Fibroblast of skin of left biceps (primary cell): ENCODE results near the gene CD247.

Experiments used
- DNase-seq, 2 experiments: peaks; one replicate each; pipeline ENCODE4 v3.0.0-alpha.2; 2013; ENCODE audit warnings: low read depth in 2 of 2

The CD247 gene

GRCh38 chr1:167542109-167543032 is 24.0 kb upstream of the CD247 start:
- DNase-seq = no peak

GRCh38 chr1:167541610-167542009 is 23.3 kb upstream of the CD247 start:
- no peak for DNase-seq

GRCh38 chr1:167541003-167541402 is 22.7 kb upstream of the CD247 start:
- DNase-seq = no peak

GRCh38 chr1:167538657-167539056 is 20.3 kb upstream of the CD247 start:
- DNase-seq = no peak

- no peak for DNase-seq
These were observed 15.5 kb upstream of the CD247 start for GRCh38 chr1:167533851-167534300.

- no peak for DNase-seq
These were observed 14.9 kb upstream of the CD247 start for GRCh38 chr1:167532964-167533824.

GRCh38 chr1:167532375-167532774 is 14.0 kb upstream of the CD247 start:
- no peak for DNase-seq

GRCh38 chr1:167529829-167530474 is 11.6 kb upstream of the CD247 start:
- no peak for DNase-seq

GRCh38 chr1:167528057-167528728 is 9.9 kb upstream of the CD247 start:
- DNase-seq = no peak

GRCh38 chr1:167526667-167527383 is 8.5 kb upstream of the CD247 start:
- no peak for DNase-seq

- DNase-seq = no peak
These were observed 6.3 kb upstream of the CD247 start for GRCh38 chr1:167524651-167525050.

GRCh38 chr1:167522246-167522645 is 3.9 kb upstream of the CD247 start:
- no peak for DNase-seq

GRCh38 chr1:167520711-167521206 is 2.4 kb upstream of the CD247 start:
- no peak for DNase-seq

GRCh38 chr1:167517535-167518330 is 596 bp downstream of the CD247 start:
- DNase-seq = no peak

- no peak for DNase-seq
These were observed 1.6 kb downstream of the CD247 start for GRCh38 chr1:167516404-167517388.

GRCh38 chr1:167515893-167516321 is 2.4 kb downstream of the CD247 start:
- DNase-seq = no peak

GRCh38 chr1:167515461-167515860 is 2.9 kb downstream of the CD247 start:
- DNase-seq = no peak

- no peak for DNase-seq
These were observed 4.0 kb downstream of the CD247 start for GRCh38 chr1:167514288-167514687.
